ENCODE data around the gene WDR27. TPM values are rescaled to one million over a fixed set of nuclear protein-coding genes. Genes with fewer than 3 reads are reported as not detected.
"Not testable (repeated sequence)": the region's sequence is repeated elsewhere in the genome, so short reads cannot be mapped to it uniquely, and the experiment has no call there.

The WDR27 gene
- total and polyA plus RNA-seq, 7 donors = 1.2 to 46.0 (median 20.0) TPM

GRCh38 chr6:169620171-169621130, 81.4 kb downstream of the WDR27 start:
- intact Hi-C loops (cut with DNase I) = no loop called here

DNA sequence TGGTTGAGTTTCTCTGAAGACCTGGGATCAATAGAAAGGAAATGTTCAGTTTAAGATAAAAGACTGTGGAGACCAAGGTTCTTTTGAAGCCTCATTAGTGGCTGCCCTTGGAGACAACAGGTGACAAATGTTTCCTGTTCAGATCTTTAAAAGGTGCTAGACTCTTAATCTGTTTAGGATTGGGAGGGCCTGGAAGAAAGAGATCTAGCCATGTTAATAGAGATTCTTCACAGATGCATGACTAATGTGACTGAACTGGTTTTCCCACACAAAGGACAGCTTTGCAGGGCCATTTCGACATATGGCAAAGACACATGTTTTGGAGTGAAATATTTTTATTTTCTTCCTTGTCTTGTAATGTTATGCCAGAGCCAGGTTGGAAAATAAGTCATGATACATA, 82.2 kb downstream of the WDR27 start:
- peaks cover 0 to 20% (median 0%) of the 10 kb centered on the region in 4 donors for H3K4me1 ChIP-seq
- H3K9me3 ChIP-seq = no peaks in the 10 kb centered on the region
- H3K27ac ChIP-seq = no peak overlapping the region
- no peak for DNase-seq
- intact Hi-C loops (cut with DNase I) = no loop called here
- H3K4me3 ChIP-seq = no peak overlapping the region
- 95% methylated on average over 1 of the region's 1 CpG for whole genome bisulfite sequencing, 2 donors
- H3K27me3 ChIP-seq = no peaks in the 10 kb centered on the region
- no peak for TF ChIP-seq EP300 (IDR thresholded peaks at IDR 0.05)
- no peak for TF ChIP-seq POLR2A (IDR thresholded peaks at IDR 0.05)
- TF ChIP-seq, protein P1, sequence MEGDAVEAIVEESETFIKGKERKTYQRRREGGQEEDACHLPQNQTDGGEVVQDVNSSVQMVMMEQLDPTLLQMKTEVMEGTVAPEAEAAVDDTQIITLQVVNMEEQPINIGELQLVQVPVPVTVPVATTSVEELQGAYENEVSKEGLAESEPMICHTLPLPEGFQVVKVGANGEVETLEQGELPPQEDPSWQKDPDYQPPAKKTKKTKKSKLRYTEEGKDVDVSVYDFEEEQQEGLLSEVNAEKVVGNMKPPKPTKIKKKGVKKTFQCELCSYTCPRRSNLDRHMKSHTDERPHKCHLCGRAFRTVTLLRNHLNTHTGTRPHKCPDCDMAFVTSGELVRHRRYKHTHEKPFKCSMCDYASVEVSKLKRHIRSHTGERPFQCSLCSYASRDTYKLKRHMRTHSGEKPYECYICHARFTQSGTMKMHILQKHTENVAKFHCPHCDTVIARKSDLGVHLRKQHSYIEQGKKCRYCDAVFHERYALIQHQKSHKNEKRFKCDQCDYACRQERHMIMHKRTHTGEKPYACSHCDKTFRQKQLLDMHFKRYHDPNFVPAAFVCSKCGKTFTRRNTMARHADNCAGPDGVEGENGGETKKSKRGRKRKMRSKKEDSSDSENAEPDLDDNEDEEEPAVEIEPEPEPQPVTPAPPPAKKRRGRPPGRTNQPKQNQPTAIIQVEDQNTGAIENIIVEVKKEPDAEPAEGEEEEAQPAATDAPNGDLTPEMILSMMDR (IDR thresholded peaks at IDR 0.05) = no peak
- TF ChIP-seq POLR2AphosphoS5 (IDR thresholded peaks at IDR 0.05) = no peak
- H3K36me3 ChIP-seq = peaks cover 0 to 14% (median 0%) of the 10 kb centered on the region in 4 donors

More at GRCh38 chr6:169620171-169621130, 81.4 kb downstream of the WDR27 start:
- Histone ChIP-seq H3K4me1 (peaks cover 0 to 20% (median 0%) of the 10 kb centered on the region in 4 donors), H3K27ac (no peak overlapping the region), H3K4me3 (no peak overlapping the region), H3K27me3 (no peaks in the 10 kb centered on the region), H3K9me3 (no peaks in the 10 kb centered on the region), H3K36me3 (peaks cover 0 to 22% (median 0%) of the 10 kb centered on the region in 4 donors)
- TF ChIP-seq EP300 (IDR thresholded peaks at IDR 0.05) = no peak
- TF ChIP-seq POLR2A (IDR thresholded peaks at IDR 0.05) = no peak
- TF ChIP-seq POLR2AphosphoS5 (IDR thresholded peaks at IDR 0.05) = no peak
- TF ChIP-seq, protein P1 (IDR thresholded peaks at IDR 0.05) = no peak
- WGBS, 2 donors = 86% methylated on average over 10 of the region's 10 CpGs
- DNase-seq = no peak

GRCh38 chr6:169618526-169619490, 83.0 kb downstream of the WDR27 start:
- intact Hi-C loops (cut with DNase I) = no loop called here
- H3K9me3 ChIP-seq = no peaks in the 10 kb centered on the region
- peaks cover 0 to 20% (median 0%) of the 10 kb centered on the region in 4 donors for H3K4me1 ChIP-seq
- WGBS, 2 donors = 89 to 92% methylated on average over 7 of the region's 7 CpGs
- H3K27me3 ChIP-seq = no peaks in the 10 kb centered on the region
- peaks cover 0 to 5% (median 0%) of the 10 kb centered on the region in 4 donors for H3K36me3 ChIP-seq
- no peak overlapping the region for H3K27ac ChIP-seq
- DNase-seq = no peak
- H3K4me3 ChIP-seq = no peak overlapping the region
- no peak for TF ChIP-seq POLR2A (IDR thresholded peaks at IDR 0.05)

GRCh38 chr6:169617562-169617961, 84.3 kb downstream of the WDR27 start:
- H3K27me3 ChIP-seq = no peaks in the 10 kb centered on the region

DNA sequence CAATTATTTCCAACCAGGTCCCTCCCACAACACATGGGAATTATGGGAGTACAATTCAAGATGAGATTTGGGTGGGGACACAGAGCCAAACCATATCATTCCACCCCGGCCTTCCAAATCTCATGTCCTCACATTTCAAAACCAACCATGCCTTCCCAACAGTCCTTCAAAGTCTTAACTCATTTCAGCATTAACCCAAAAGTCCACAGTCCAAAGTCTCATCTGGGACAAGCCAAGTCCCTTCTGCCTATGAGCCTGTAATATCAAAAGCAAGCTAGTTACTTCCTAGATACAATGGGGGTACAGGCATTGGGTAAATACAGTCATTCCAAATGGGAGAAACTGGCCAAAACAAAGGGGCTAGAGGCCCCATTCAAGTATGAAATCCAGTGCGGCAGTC, 93.2 kb downstream of the WDR27 start:
- H3K4me1 ChIP-seq; H3K9me3 ChIP-seq; H3K27me3 ChIP-seq; H3K4me3 ChIP-seq; intact Hi-C loops (cut with DNase I); H3K36me3 ChIP-seq; H3K27ac ChIP-seq; DNase-seq: not testable (repeated sequence)
- 94 to 96% methylated on average over 2 of the region's 2 CpGs for WGBS, 2 donors

More at GRCh38 chr6:169617562-169617961, 84.3 kb downstream of the WDR27 start:
- Histone ChIP-seq H3K36me3 (no peaks in the 10 kb centered on the region), H3K4me3 (no peak overlapping the region), H3K9me3 (no peaks in the 10 kb centered on the region), H3K4me1 (peaks cover 0 to 20% (median 0%) of the 10 kb centered on the region in 4 donors), H3K27ac (no peak overlapping the region)
- no peak for DNase-seq
- WGBS, 2 donors = 93 to 94% methylated on average over 7 of the region's 7 CpGs
- intact Hi-C loops (cut with DNase I) = no loop called here
- no peak for TF ChIP-seq POLR2AphosphoS5 (IDR thresholded peaks at IDR 0.05)
- TF ChIP-seq, protein P1 (IDR thresholded peaks at IDR 0.05) = no peak

All from sigmoid colon (tissue), 7 donors.